B cell (primary cell): ENCODE results near the gene TAF5L. TPM values are rescaled to one million over a fixed set of nuclear protein-coding genes. Genes with fewer than 3 reads are reported as not detected.

Experiments used
- ATAC-seq: fragments of 200-7000 bp; cut with Tn5 transposase; one replicate; pipeline ENCODE4 v1.10.0; 2021; ENCODE audit warnings: low read depth, mild to moderate bottlenecking, moderate number of reproducible peaks, moderate library complexity
- CTCF ChIA-PET: fragments of 350-600 bp; sonication (Branson Sonifier 250); formaldehyde crosslinking; loops from one replicate; lab custom pipeline; 2021; ENCODE audit warnings: antibody characterized with exemption, inconsistent platforms; lab: Charles Lee
- POLR2A ChIA-PET: fragments of 350-600 bp; sonication (Branson Sonifier 250); formaldehyde crosslinking; loops from one replicate; lab custom pipeline; 2021; ENCODE audit warnings: antibody characterized with exemption; lab: Charles Lee
- DNase-seq: peaks from one replicate; pipeline ENCODE4 v3.0.0; 2013
- H2AFZ ChIP-seq: 2 replicates; pipeline ENCODE4 v1.6.1; 2012; ENCODE audit warnings: mild to moderate bottlenecking, low read depth, low read length; ENCODE audit not compliant: insufficient read depth, poor library complexity, severe bottlenecking
- H3K27ac ChIP-seq, 2 donors: 1 replicate in 1 of 2; 2 replicates in 1 of 2; pipeline ENCODE4 v1.5.1; 2012 to 2013; ENCODE audit warnings: low read length in 2 of 2, mild to moderate bottlenecking in 2 of 2, moderate library complexity in 1 of 2
- H3K27me3 ChIP-seq, 4 experiments: fragments of 200-600 bp in 1 of 4; sonication (generic) in 1 of 4; replicated peaks in 1 of 4; 1 replicate in 2 of 4; 2 replicates in 2 of 4; pipeline versions ENCODE4 v1.6.1 to v1.7.0; 2013 to 2016; ENCODE audit warnings: low read length in 3 of 4, mild to moderate bottlenecking in 2 of 4, mixed read lengths in 1 of 4, moderate library complexity in 1 of 4; ENCODE audit not compliant: insufficient read depth in 4 of 4, control insufficient read depth in 3 of 4; ENCODE audit errors: control extremely low read depth in 1 of 4
- H3K36me3 ChIP-seq, 2 experiments: replicated peaks in 1 of 2; 1 replicate in 1 of 2; 2 replicates in 1 of 2; pipeline versions ENCODE4 v1.6.1 to v1.7.1; 2013; ENCODE audit warnings: low read length in 1 of 2; ENCODE audit not compliant: insufficient read depth in 2 of 2, control insufficient read depth in 1 of 2; ENCODE audit errors: control extremely low read depth in 1 of 2, extremely low read depth in 1 of 2
- H3K4me1 ChIP-seq, 2 donors: fragments of 200-600 bp in 1 of 2; sonication (generic) in 1 of 2; 1 replicate in 1 of 2; 2 replicates in 1 of 2; pipeline versions ENCODE4 v1.5.1 to v1.6.1; 2013 to 2017; ENCODE audit warnings: low read length in 2 of 2; ENCODE audit not compliant: control insufficient read depth in 2 of 2, insufficient read depth in 2 of 2
- H3K4me2 ChIP-seq: replicated peaks from 2 replicates; pipeline ENCODE3; 2012; ENCODE audit warnings: mild to moderate bottlenecking, low read depth, low read length; ENCODE audit not compliant: poor library complexity, severe bottlenecking
- H3K4me3 ChIP-seq, 5 experiments: fragments of 200-600 bp in 1 of 5; sonication (generic) in 1 of 5; 1 replicate in 3 of 5; 2 replicates in 2 of 5; pipeline versions ENCODE4 v1.5.1 to v1.7.0; 2011 to 2016; ENCODE audit warnings: low read length in 4 of 5, mild to moderate bottlenecking in 4 of 5, low read depth in 2 of 5, control low read depth in 1 of 5, moderate library complexity in 1 of 5; ENCODE audit not compliant: insufficient read depth in 1 of 5; ENCODE audit errors: control extremely low read depth in 1 of 5, extremely low read depth in 1 of 5
- H3K79me2 ChIP-seq: fragments of 200-600 bp; sonication (generic); one replicate; pipeline ENCODE4 v1.6.0; 2016; ENCODE audit warnings: low read length; ENCODE audit not compliant: control insufficient read depth, insufficient read depth
- H3K9ac ChIP-seq: fragments of 200-600 bp; sonication (generic); 2 replicates; pipeline ENCODE4 v1.6.1; 2017; ENCODE audit warnings: mild to moderate bottlenecking, low read length, moderate library complexity
- H3K9me3 ChIP-seq, 3 donors: one replicate each; pipeline versions ENCODE4 v1.6.1 to v1.7.1; 2013; ENCODE audit warnings: low read length in 2 of 3; ENCODE audit not compliant: control insufficient read depth in 2 of 3, insufficient read depth in 1 of 3; ENCODE audit errors: control extremely low read depth in 1 of 3
- H4K20me1 ChIP-seq: 2 replicates; pipeline ENCODE4 v1.6.0; 2012; ENCODE audit warnings: mild to moderate bottlenecking, low read length; ENCODE audit not compliant: insufficient read depth, control insufficient read depth, poor library complexity, severe bottlenecking
- H3K27ac Mint-ChIP-seq: one replicate; pipeline ENCODE4 v1.8.0; 2021; ENCODE audit warnings: mixed read lengths
- H3K27me3 Mint-ChIP-seq: one replicate; pipeline ENCODE4 v1.8.0; 2021; ENCODE audit warnings: mixed read lengths
- H3K4me1 Mint-ChIP-seq: one replicate; pipeline ENCODE4 v1.8.0; 2021; ENCODE audit warnings: mixed read lengths
- H3K4me3 Mint-ChIP-seq: one replicate; pipeline ENCODE4 v1.8.0; 2021; ENCODE audit warnings: mixed read lengths
- H3K9me3 Mint-ChIP-seq: one replicate; pipeline ENCODE4 v1.8.0; 2022; ENCODE audit warnings: mixed read lengths; ENCODE audit not compliant: insufficient read depth
- EZH2 ChIP-seq: IDR thresholded peaks from 2 replicates; pipeline ENCODE4 v1.6.1; 2012; ENCODE audit warnings: borderline replicate concordance, low read depth, mild to moderate bottlenecking, moderate library complexity, low read length; ENCODE audit not compliant: insufficient read depth, poor library complexity, severe bottlenecking
- WGBS: methylation state at CpG from one replicate; pipeline ENCODE4 v1.1.5; 2013; ENCODE audit warnings: missing lambda C conversion rate; ENCODE audit not compliant: insufficient coverage; 5-methylcytosine and 5-hydroxymethylcytosine counted together
- intact Hi-C: fragments of 100-400 bp; cut with micrococcal nuclease; formaldehyde crosslinking; loops from one replicate; pipeline ENCODE4 v1.10.0; 2022
- polyA plus RNA-seq: library from polyadenylated mRNA; depleted of rRNA; stranded (reverse); fragments of >200 nt; gene quantifications from 2 replicates; pipeline ENCODE4 v1.2.3, GENCODE V29; 2012
- total RNA-seq, 2 donors: library from RNA; stranded (reverse); fragments of 120-200 nt in 1 of 2; gene quantifications; 1 replicate in 1 of 2; 2 replicates in 1 of 2; pipeline versions ENCODE4 v1.2.3 to v1.2.4, GENCODE V29; 2013 to 2022
- TF ChIP-seq, protein P1 (sequence below): fragments of 200-600 bp; IDR thresholded peaks from one replicate; pipeline ENCODE4 v1.8.0; 2022; ENCODE audit warnings: antibody characterized with exemption, mild to moderate bottlenecking

The TAF5L gene
- total and polyA plus RNA-seq, 2 donors (not counting 1 experiment from before 2014, with no cell fraction given): 15.7 to 24.0 TPM

DNA sequence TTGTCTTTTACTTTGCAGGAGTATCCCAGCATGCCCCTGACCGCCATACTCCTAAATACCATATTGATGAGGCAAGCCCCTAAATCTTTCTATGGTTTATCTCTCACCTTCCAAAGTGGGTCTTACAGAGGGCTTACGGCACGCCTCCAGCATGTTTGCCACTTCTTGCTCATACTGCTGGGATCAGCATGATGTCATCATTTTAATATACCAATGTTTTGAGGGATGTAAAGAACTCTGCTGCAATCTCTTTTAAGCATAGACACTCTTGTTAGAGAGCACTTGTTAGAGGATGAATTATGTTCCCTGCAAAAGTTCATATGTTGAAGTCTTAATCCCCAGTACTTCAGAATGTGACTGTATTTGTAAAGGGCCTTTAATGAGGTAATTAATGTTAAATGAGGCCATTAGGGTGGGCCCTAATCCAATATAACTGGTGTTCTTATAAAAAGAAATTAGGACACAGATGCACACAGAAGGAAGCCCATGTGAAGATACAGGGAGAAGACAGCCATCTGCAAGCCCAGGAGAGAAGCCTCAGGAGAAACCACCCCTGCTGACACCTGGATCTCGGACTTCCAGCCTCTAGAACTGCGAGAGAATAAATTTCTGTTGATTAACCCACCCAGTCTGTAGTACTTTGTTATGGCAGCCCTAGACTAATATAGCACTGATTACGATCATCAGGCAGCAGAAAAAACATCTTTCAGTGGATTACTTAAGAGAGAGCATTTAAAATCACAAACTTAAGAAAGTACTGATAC, 51.1 kb downstream of the TAF5L start:
- ATAC-seq (no peak), DNase-seq (no peak)
- Histone ChIP-seq H3K4me2 (no peak overlapping the region), H2AFZ (no peak overlapping the region), H3K27ac (no peak overlapping the region), H3K9ac (no peak overlapping the region), H3K79me2 (no peaks in the 10 kb centered on the region), H3K36me3 (no peaks in the 10 kb centered on the region), H3K4me1 (peaks cover 10 to 11% of the 10 kb centered on the region in 2 donors), H3K27me3 (no peaks in the 10 kb centered on the region), H4K20me1 (no peaks in the 10 kb centered on the region), H3K4me3 (no peak overlapping the region), H3K9me3 (no peaks in the 10 kb centered on the region)
- H3K27me3 Mint-ChIP-seq: no peaks in the 10 kb centered on the region
- WGBS: 100% methylated on average over 2 of the region's 6 CpGs
- H3K4me3 Mint-ChIP-seq: no peak overlapping the region
- intact Hi-C loops: no loop called here
- ChIA-PET POLR2A (no interaction called here), CTCF (no interaction called here)
- H3K9me3 Mint-ChIP-seq: no peaks in the 10 kb centered on the region
- no peak overlapping the region for H3K27ac Mint-ChIP-seq
- H3K4me1 Mint-ChIP-seq: peaks cover 12% of the 10 kb centered on the region
- TF ChIP-seq, protein P1, sequence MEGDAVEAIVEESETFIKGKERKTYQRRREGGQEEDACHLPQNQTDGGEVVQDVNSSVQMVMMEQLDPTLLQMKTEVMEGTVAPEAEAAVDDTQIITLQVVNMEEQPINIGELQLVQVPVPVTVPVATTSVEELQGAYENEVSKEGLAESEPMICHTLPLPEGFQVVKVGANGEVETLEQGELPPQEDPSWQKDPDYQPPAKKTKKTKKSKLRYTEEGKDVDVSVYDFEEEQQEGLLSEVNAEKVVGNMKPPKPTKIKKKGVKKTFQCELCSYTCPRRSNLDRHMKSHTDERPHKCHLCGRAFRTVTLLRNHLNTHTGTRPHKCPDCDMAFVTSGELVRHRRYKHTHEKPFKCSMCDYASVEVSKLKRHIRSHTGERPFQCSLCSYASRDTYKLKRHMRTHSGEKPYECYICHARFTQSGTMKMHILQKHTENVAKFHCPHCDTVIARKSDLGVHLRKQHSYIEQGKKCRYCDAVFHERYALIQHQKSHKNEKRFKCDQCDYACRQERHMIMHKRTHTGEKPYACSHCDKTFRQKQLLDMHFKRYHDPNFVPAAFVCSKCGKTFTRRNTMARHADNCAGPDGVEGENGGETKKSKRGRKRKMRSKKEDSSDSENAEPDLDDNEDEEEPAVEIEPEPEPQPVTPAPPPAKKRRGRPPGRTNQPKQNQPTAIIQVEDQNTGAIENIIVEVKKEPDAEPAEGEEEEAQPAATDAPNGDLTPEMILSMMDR: no peak
- TF ChIP-seq EZH2: no peak

DNA sequence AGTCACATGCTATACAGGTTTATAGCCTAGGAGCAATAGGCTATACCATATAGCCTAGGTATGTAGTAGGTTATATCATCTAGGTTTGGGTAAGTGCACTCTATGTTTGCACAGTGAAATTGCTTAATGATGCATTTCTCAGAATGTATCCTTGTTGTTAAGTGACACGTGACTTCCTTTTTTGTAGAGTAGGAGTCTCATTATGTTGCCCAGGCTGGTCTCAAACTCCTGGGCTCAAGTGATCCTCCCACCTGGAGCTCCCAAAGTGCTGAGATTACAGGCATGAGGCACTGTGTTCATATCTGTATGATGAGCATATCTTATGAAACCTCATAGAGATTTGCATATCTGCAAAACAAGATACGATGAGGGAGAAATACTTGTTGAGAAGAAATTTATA, 53.6 kb downstream of the TAF5L start:
- ChIA-PET CTCF (no interaction called here), POLR2A (no interaction called here)
- Histone ChIP-seq H3K27me3 (no peaks in the 10 kb centered on the region), H3K4me3 (no peak overlapping the region), H3K4me2 (no peak overlapping the region), H4K20me1 (no peaks in the 10 kb centered on the region), H3K4me1 (no peaks in the 10 kb centered on the region), H2AFZ (no peak overlapping the region), H3K27ac (no peak overlapping the region), H3K79me2 (no peaks in the 10 kb centered on the region), H3K36me3 (no peaks in the 10 kb centered on the region), H3K9me3 (no peaks in the 10 kb centered on the region), H3K9ac (no peak overlapping the region)
- ATAC-seq: no peak
- intact Hi-C loops: no loop called here
- no peak for DNase-seq
- TF ChIP-seq, protein P1: no peak
- no peak for TF ChIP-seq EZH2
- WGBS: 50% methylated on average over 1 of the region's 2 CpGs
- H3K9me3 Mint-ChIP-seq: no peaks in the 10 kb centered on the region
- no peaks in the 10 kb centered on the region for H3K4me1 Mint-ChIP-seq
- H3K27ac Mint-ChIP-seq: no peak overlapping the region
- H3K4me3 Mint-ChIP-seq: no peak overlapping the region
- H3K27me3 Mint-ChIP-seq: no peaks in the 10 kb centered on the region
